ENCODE measurements around the gene SH3PXD2B.

- TF ChIP-seq REST (IDR thresholded peaks at IDR 0.05; ENCODE audit: borderline replicate concordance in 1 of 2, low read depth in 1 of 2, low read length in 2 of 2) (no peak), KDM5B (CRISPR knock-in tag; IDR thresholded peaks at IDR 0.05; ENCODE audit: borderline replicate concordance) (no peak), TBP (CRISPR knock-in tag; IDR thresholded peaks at IDR 0.05) (no peak), EP300 (IDR thresholded peaks at IDR 0.05; ENCODE audit: low read depth in 2 of 2, low read length in 2 of 2) (no peak), EP300 (CRISPR knock-in tag; IDR thresholded peaks at IDR 0.05; ENCODE audit: borderline replicate concordance) (no peak)
Measured at GRCh38 chr5:172285226-172286143, 168.8 kb downstream of the SH3PXD2B start.
